GM10847 (cell line): Measurements from ENCODE around the gene SENP6.

Experiments used
- POLR2A ChIP-seq: IDR thresholded peaks from 2 replicates; pipeline ENCODE4 v1.6.1; 2011; ENCODE audit not compliant: insufficient read length; ENCODE audit errors: extremely low read depth

The SENP6 gene

DNA sequence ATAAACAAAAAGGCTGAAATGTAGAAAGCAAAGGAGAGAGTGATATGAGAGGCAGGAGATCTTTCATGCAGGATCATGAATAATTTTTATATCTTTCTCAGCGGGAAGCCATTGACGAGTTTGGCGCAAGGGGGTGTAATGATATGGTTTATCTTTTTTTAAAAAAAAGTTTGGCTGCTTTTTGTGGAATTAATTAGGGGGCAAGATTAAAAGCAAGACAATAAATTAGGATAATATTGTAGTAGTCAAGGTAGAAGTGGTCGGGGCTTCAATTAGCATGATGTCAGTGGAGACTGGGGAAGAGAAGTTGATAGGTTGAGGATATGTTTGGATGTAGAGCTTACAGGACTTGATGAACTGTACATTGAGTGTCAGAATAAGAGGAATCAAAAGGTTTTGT is 4.0 kb downstream of the SENP6 start:
- TF ChIP-seq POLR2A: no peak

DNA sequence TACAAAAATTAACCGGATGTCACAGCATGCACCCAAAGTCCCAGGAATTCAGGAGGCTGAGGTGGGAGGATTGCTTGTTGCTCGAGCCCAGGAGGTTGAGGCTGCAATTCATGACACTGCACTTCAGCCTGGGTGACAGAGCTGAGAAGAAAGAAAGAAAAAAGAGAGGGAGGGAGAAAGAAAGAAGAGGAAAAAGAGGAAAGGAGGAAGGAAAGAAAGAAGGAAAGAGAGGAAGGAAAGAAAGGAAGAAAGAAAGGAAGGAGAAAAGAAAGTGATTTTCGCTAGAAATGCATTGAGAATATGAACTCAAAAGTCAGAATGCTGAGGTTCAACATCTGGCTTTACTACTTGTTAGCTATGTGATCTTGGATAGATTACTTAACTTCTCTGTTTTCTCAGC is 6.6 kb downstream of the SENP6 start:
- no peak for TF ChIP-seq POLR2A

DNA sequence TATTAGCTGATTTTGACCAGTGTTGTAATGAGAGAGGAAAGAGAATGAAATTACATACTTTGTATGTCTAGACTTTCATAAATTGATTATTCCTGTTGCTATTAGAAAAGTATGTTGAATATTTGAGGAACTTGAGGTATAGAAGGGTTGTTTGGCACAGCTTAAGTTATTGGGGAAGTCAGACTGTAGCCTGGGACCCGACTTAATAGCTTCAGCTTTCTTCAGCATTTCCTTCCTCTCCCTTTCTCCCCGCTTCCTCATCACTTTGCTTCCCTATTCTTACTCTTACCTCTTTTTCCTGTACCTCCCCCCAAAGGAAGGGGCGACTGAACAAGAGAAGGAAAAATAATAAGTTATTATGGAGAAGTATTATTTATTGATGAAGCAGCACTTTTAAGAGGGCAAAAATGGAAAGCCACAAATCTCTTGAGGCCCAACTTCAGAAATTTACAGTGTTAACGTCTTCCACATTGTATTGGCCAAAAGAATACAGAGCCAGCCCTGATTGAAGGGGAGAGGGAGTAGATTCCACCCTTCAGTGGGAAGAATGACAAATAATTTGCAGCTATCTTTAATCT is 7.4 kb downstream of the SENP6 start:
- TF ChIP-seq POLR2A: no peak

DNA sequence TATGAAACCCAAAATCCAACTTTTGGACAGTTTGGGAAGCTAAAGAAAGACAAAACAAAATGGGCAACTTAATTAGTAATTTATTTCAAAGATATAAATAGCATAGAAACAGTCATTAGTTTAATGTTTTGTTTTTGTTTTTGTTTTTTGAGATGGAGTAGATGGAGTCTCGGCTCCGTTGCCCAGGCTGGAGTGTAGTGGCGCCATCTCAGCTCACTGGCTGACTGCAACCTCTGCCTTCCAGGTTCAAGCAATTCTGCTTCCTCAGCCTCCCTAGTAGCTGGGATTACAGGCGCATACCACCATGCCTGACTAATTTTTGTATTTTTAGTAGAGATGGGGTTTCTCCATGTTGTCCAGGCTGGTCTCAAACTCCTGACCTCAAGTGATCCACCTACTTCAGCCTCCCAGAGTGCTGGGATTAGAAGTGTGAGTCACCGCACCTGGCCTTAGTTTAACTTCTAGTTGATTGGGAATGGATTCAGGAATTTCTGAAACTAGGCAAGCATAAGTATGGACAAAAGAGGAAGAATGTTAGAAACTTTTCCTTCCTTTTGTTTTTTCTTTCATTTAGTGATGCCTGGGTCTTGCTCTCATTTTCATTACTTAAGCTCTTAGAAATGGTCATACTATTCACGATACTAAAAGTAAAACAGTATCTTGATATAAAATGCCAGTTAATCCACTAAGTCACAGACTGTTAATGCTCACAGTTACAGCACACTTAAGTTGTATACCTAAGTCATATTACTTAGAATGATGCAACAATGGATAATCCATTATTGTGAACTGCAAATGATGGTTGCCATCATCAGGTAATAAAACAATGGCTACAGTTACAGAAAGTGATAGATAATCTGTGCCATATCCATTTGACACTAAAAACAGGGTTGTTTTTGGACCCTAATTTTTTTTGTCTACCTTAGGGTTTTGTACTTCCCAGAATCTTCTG is 8.2 kb downstream of the SENP6 start:
- no peak for TF ChIP-seq POLR2A

DNA sequence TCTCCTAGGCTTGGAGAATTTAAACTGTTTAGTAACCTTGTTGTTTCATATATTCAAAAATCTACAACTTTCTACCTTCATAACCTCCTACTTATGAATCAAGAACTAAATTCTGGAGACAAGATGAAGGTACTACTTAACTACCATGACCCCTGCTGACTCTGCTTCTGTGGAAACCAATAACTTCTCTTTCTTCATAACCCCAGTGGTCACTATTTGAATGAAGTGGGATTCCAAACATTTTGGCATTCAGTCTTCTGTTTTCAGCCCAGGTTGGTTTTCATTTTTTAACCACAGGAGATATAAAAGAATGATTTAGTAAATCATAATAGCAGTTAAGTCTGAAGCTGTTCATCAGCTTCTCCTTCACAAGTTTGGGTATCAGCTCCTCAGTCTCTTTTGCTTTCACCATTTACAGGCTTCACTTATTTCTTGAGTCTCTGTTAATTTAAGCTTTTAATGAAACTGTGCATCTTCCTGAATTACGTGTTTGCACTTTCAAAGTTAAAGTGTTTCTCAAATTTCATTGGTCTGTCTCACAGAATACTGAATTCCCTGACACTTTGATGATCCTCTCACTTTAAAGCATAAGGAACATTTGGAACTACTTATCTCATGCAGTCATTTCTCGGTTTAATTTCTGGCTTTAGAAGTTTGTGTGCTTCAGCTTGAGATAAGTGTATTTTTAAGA is 9.5 kb downstream of the SENP6 start:
- TF ChIP-seq POLR2A: no peak

DNA sequence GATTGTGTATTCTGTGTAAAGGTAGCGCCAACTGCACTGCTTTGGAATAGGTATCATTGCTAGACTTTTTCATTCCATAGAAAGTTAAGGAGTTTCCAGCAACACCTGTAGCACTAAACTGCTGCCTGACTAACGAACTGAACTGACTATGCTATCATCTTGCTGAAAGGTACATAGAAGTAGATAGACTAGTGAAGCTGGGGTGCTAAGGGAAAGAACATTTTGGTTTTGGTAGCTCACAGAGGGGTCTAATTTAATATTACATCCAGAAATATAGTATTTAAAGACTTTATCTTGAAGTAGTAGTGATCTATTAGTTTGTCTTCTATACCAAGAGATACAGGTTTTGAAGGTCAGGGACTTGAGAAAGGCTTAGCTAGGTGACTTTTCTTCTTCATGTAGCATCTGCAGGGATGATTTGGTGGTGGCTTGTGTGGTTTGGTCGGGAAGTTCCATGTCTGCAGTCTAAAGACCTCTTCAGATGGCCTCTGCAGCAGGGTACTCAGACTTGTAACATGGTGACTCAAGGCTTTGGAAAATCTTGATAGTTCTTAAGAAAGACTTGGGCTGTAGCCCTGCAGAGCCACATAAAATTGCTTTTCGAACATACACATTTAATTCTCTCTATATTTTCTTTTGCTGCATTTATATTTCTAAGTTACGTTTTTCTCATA is 10.2 kb downstream of the SENP6 start:
- no peak for TF ChIP-seq POLR2A

DNA sequence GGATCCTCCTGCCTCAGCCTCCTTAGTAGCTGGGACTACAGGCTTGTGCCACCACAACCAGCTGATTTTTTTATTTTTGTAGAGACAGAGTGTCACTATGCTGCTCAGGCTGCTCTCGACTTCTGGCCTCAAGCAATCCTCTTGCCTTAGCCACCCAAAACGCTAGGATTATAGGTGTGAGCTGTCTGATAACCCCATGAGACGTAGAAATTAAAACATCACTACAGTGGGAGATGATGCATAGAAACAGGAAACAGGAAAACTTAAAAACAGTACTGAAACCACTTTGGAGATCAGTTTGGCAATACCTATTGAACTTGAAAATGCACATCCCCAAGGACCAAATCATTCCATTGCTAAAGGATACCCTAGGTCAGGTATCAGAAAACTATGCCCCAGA is 10.8 kb downstream of the SENP6 start:
- no peak for TF ChIP-seq POLR2A

DNA sequence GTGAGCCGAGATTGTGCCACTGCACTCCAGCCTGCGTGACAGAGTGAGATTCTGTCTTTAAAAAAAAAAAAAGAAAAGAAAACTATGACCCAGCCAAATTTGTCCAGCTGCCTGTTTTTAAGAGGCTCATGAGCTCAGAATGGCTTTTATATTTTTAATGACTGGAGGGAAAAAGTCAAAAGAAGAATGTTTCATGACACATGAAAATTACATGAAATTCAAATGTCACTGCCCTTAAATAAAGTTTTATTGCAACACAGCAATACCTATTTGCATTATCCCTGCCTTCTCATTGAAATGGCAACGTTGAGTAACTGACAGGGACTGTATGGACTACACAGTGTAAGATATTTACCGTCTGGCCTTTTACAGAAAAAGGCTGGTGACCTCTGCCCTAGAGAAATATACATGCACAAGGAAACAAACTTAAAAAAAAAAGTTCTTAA is 11.4 kb downstream of the SENP6 start:
- no peak for TF ChIP-seq POLR2A

DNA sequence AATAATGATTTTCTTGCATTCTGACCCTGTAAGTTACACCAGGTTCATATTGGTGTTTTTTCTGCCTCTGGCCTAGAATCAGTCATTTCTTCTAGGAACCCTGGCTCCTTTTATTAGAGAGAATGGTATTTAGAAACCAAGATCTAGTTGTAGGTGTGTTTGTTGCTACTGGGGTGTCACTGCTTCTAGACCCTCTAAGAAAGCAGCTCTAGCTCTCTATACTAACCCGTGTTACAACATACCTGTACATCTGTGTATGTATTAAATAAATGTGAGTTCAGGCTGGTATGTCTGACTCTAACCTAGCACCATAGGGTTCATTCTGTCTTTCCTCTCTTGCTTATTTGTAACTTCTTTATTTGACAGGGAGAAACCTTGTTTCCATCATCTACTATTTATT is 16.8 kb downstream of the SENP6 start:
- TF ChIP-seq POLR2A: no peak

DNA sequence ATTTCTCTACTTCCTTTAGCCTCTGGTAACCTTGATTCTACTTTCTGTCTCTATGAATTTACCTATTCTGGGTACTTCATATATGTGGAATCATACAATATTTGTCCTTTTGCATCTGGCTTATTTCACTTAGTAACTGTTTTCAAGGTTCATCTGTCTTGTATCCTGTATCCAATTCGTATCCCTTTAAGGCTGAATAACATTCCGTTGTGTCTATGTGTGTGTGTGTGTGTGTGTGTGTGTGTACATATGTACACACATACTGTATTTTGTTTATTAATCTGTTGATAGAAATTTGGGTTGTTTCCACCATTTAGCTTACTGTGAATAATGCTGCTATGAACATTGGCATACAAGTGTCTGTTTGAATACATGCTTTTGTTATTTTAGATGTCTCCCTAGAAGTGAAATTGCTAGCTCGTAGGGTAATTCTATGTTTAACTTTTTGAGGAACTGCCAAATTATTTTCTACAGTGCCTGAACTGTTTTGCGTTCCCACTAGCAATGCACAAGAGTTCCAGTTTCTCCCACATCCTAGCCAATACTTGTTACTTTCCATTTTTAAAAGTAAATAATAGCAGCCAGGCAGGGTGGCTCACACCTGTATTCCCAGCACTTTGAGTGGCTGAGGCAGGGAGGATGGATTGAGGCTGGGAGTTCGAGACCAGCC is 17.7 kb downstream of the SENP6 start:
- TF ChIP-seq POLR2A: no peak

DNA sequence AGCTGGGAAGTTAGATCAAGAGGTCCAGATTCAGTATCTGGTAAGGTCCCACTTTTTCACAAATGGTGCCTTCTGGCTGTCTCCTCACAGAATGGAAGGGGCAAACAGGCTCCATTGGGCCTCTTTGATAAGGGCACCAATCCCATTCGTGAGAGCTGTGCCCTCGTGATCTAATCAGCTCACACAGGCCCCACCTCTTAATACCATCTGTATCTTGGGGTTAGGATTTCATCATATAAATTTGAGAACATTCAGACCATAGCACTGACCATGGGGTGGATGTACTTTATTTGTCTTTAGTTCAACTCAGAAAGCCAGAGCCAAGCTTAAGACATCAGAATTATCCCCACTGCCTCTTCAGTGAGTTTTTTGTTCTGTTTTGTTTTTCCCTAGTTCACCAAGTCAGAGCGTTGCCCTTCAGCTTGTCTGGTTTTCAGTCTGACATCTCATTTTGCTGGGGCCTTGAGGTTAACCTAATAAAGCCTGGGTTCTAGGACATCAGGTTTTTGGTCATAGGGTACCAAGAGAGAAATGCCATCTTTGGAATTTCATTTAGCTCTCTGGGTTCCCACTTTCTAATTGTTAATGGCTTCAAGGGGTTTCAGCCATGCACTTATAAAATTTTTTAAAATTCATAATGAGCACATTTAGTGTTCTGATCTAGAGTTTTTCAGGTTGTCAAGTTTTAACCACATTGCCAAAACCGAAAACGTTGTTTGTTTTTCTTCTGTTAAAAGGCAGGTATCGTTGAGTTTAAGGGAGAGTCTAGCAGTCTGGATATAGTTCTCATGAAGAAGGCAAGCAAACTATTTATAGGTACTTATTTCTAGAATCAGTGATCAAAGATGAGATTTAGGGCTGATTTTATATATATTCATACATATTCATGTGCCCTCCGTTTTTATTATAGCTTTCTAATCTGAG is 19.0 kb downstream of the SENP6 start:
- TF ChIP-seq POLR2A: no peak

DNA sequence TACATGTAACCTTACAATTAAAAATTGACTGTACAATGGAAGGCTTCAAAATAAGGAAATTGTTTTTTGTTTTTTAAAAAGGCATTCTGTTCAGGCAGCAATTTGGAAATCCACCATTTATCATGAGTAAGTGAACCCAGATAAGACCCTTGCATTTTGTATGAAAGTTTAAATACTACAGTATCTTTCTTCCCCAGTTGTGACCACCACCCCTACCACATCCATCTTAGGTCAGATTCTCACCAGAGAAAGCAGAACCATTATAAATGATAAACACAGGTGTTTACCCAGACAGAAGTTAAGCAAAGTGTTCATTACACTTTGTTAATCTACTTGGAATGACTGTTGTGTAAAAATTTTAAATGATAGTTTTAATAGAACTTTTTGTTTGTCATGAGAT is 20.2 kb downstream of the SENP6 start:
- no peak for TF ChIP-seq POLR2A

DNA sequence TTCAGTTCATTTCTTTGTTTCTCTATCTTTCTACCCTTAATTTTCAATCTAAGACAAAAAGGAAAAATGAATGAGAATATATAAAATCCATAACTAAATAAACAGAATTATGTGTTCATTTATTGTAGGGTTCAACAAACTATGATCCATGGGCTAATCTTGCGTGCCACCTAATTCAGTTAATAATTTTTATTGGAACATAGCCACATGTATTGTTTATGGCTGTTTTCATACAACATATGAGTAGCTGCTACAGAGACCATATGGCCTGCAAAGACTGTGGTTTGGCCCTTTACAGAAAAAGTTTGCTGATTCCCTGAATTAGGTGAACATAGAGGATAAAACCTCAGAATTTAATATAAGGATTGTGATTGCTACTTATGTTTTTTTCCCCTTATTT is 21.8 kb downstream of the SENP6 start:
- TF ChIP-seq POLR2A: no peak

DNA sequence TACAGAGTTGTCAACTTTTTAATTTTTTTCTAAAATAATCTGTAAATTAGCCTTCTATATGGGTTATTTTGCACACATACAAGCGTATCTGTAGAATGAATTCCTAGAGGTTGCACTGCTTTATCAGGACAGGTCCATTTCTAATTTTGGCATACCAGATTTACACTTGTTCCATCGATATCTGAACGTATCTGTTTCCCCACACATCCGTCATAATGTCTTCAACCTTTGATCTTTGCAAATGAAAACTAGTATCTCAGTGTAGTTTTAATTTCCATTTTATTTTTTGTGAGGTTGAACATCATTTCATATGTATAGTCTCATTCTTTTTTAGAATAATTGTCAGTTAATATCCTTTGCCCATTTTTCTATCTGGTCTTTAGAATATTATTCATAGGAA is 22.7 kb downstream of the SENP6 start:
- TF ChIP-seq POLR2A: no peak
